OCI-LY1 (cell line): ENCODE data around the gene PCGF3.

Experiments
- H2AFZ ChIP-seq: fragments of 200-600 bp; sonication (generic), shearing (Covaris generic); 2 replicates; pipeline ENCODE4 v1.6.0; 2014; ENCODE audit warnings: antibody characterized with exemption, mild to moderate bottlenecking, low read length
- H3F3A ChIP-seq: fragments of 200-600 bp; sonication (generic), shearing (Covaris generic); 2 replicates; pipeline ENCODE4 v1.6.0; 2014; ENCODE audit warnings: mild to moderate bottlenecking, antibody characterized with exemption, low read length, moderate library complexity; ENCODE audit not compliant: insufficient read depth
- H3K27ac ChIP-seq: fragments of 200-600 bp; sonication (generic); 2 replicates; pipeline ENCODE4 v1.5.1; 2014; ENCODE audit warnings: low read length, mixed run types, mild to moderate bottlenecking, low read depth; ENCODE audit not compliant: poor library complexity, severe bottlenecking
- H3K27me3 ChIP-seq: fragments of 200-600 bp; sonication (generic); 2 replicates; pipeline ENCODE4 v1.6.0; 2014; ENCODE audit warnings: antibody characterized with exemption, mild to moderate bottlenecking, low read length, moderate library complexity; ENCODE audit not compliant: insufficient read depth
- H3K36me3 ChIP-seq: fragments of 200-600 bp; sonication (generic); 2 replicates; pipeline ENCODE4 v1.6.1; 2014; ENCODE audit warnings: mild to moderate bottlenecking, antibody characterized with exemption, low read length, moderate library complexity, mixed read lengths; ENCODE audit not compliant: insufficient read depth
- H3K4me1 ChIP-seq: fragments of 200-600 bp; sonication (generic); 2 replicates; pipeline ENCODE4 v1.5.1; 2014; ENCODE audit warnings: mild to moderate bottlenecking, low read length, moderate library complexity; ENCODE audit not compliant: insufficient read depth, severe bottlenecking
- H3K4me2 ChIP-seq: fragments of 200-600 bp; sonication (generic), shearing (Covaris generic); 2 replicates; pipeline ENCODE4 v1.6.1; 2014; ENCODE audit warnings: low read length
- H3K4me3 ChIP-seq: fragments of 200-600 bp; sonication (generic); 2 replicates; pipeline ENCODE4 v1.5.1; 2014; ENCODE audit warnings: low read length, low read depth, mild to moderate bottlenecking, mixed read lengths; ENCODE audit not compliant: poor library complexity, severe bottlenecking
- H3K79me2 ChIP-seq: fragments of 200-600 bp; shearing (Covaris generic); 2 replicates; pipeline ENCODE4 v1.6.1; 2016; ENCODE audit warnings: mixed run types, low read length, mixed read lengths; ENCODE audit not compliant: insufficient read depth
- H3K9ac ChIP-seq: fragments of 200-600 bp; sonication (generic), shearing (Covaris generic); 2 replicates; pipeline ENCODE4 v1.6.1; 2014; ENCODE audit warnings: mild to moderate bottlenecking, low read length, mixed read lengths
- H3K9me2 ChIP-seq: fragments of 200-600 bp; sonication (generic), shearing (Covaris generic); 2 replicates; pipeline ENCODE4 v1.6.1; 2014; ENCODE audit warnings: low read depth, mild to moderate bottlenecking, low read length, mixed read lengths
- H3K9me3 ChIP-seq: fragments of 200-600 bp; shearing (Covaris generic); 2 replicates; pipeline ENCODE4 v1.6.1; 2014; ENCODE audit warnings: low read length, mixed read lengths
- H4K20me1 ChIP-seq: fragments of 200-600 bp; sonication (generic), shearing (Covaris generic); 2 replicates; pipeline ENCODE4 v1.6.0; 2016; ENCODE audit warnings: mild to moderate bottlenecking, low read length; ENCODE audit not compliant: insufficient read depth
- CTCF ChIP-seq: fragments of 200-600 bp; sonication (generic), shearing (Covaris generic); IDR thresholded peaks from 2 replicates; pipeline ENCODE4 v1.5.1; 2017; ENCODE audit warnings: mild to moderate bottlenecking, antibody characterized with exemption, low read length, moderate library complexity, mixed read lengths
- EZH2 ChIP-seq: fragments of 200-600 bp; sonication (generic), shearing (Covaris generic); IDR thresholded peaks from 2 replicates; pipeline ENCODE4 v1.8.0; 2017; ENCODE audit warnings: borderline replicate concordance, mixed run types, mild to moderate bottlenecking, antibody characterized with exemption, low read length, moderate library complexity, mixed read lengths

Gene PCGF3

GRCh38 chr4:725391-726234, 20.0 kb downstream of the PCGF3 start:
- Histone ChIP-seq H3K4me3 (no peak overlapping the region), H3K9me3 (no peaks in the 10 kb centered on the region), H3K9ac (no peak overlapping the region), H3K27me3 (no peaks in the 10 kb centered on the region), H3K79me2 (no peaks in the 10 kb centered on the region), H3K4me2 (no peak overlapping the region), H3F3A (no peaks in the 10 kb centered on the region), H3K36me3 (no peaks in the 10 kb centered on the region; the same call in 1 of the 2 replicates), H3K4me1 (no peaks in the 10 kb centered on the region), H4K20me1 (no peaks in the 10 kb centered on the region), H3K27ac (no peak overlapping the region), H3K9me2 (no peaks in the 10 kb centered on the region), H2AFZ (no peak overlapping the region)
- no peak for TF ChIP-seq EZH2
- no peak for TF ChIP-seq CTCF

DNA sequence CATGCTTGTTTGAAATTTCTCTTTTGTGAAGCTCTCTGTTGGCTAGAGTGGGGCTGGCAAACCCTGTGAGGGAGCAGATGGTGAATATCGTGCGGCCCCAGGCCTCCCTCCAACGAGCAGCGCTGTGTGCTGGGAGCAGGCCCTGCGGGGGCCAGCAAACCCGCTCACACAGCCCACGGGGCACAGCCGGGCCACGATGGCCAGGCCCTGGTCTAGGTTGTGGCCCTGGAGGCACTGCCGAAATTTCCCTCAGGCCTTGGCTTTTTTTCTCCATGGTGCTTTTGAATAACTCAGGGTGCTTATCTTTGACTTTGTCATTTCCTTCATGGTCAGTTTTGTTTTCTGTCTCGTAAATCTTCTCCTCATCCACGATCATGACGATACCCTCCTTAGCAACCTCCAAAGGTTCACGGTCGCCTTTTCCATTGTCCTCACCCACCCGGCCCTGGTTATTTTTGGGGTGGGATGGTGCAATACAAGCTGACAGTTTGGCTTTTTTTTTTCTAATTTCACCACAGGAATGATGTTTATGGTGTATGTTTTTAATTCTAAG, 20.7 kb downstream of the PCGF3 start:
- no peaks in the 10 kb centered on the region for H3K27me3 ChIP-seq
- H2AFZ ChIP-seq, result no peak overlapping the region
- H3K36me3 ChIP-seq, result peaks cover 7% of the 10 kb centered on the region
- H3K9ac ChIP-seq, result no peak overlapping the region
- H3K27ac ChIP-seq, result no peak overlapping the region
- H3K9me2 ChIP-seq, result no peaks in the 10 kb centered on the region
- H3K9me3 ChIP-seq, result no peaks in the 10 kb centered on the region
- H4K20me1 ChIP-seq, result no peaks in the 10 kb centered on the region
- no peaks in the 10 kb centered on the region for H3F3A ChIP-seq
- H3K4me3 ChIP-seq, result no peak overlapping the region
- TF ChIP-seq EZH2, result no peak
- no peak for TF ChIP-seq CTCF
- no peaks in the 10 kb centered on the region for H3K4me1 ChIP-seq
- no peak overlapping the region for H3K4me2 ChIP-seq
- no peaks in the 10 kb centered on the region for H3K79me2 ChIP-seq

DNA sequence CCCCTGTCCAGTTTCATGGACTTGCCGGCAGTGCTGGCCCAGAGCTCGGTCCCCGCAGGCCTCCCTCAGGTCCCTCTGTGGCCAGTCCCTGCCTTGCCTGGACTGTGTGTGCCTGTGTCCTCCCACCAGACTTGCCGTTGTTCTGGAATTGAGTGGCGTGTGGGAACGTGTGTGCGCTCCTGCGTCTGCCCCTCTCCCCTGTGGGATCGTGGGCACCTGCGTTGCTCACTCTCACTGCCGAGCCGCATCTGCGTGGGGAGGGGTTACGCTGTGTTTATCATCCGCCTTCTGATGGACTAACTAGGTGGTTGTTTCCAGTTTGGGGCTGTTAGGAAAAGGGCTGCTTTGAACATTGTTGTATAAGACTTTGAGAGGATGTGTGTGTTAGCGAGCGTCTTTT, 21.2 kb downstream of the PCGF3 start:
- H2AFZ ChIP-seq, result no peak overlapping the region
- no peaks in the 10 kb centered on the region for H4K20me1 ChIP-seq
- no peaks in the 10 kb centered on the region for H3K9me3 ChIP-seq
- H3K9me2 ChIP-seq, result no peaks in the 10 kb centered on the region
- H3K4me3 ChIP-seq, result no peak overlapping the region
- H3K4me1 ChIP-seq, result no peaks in the 10 kb centered on the region
- H3K4me2 ChIP-seq, result no peak overlapping the region
- no peak for TF ChIP-seq EZH2
- no peak for TF ChIP-seq CTCF
- no peak overlapping the region for H3K27ac ChIP-seq
- peaks cover 7% of the 10 kb centered on the region for H3K36me3 ChIP-seq
- no peaks in the 10 kb centered on the region for H3K27me3 ChIP-seq
- no peaks in the 10 kb centered on the region for H3F3A ChIP-seq
- H3K79me2 ChIP-seq, result no peaks in the 10 kb centered on the region
- H3K9ac ChIP-seq, result no peak overlapping the region
